ENCODE results near the gene KRTAP12-1. TPM values are rescaled to one million over a fixed set of nuclear protein-coding genes. Genes with fewer than 3 reads are reported as not detected.

The KRTAP12-1 gene
- total RNA-seq, 6 donors from 2014 or later = not detected

- H3K36me3 ChIP-seq = no peaks in the 10 kb centered on the region
- WGBS, 2 donors = 91 to 95% methylated on average over 7 of the region's 7 CpGs
- TF ChIP-seq CTCF (IDR thresholded peaks at IDR 0.05) = no peak
- TF ChIP-seq POLR2A (IDR thresholded peaks at IDR 0.05) = no peak
- no peak for DNase-seq
- peaks cover 0 to 14% (median 10%) of the 10 kb centered on the region in 4 donors for H3K27me3 ChIP-seq
- H3K27ac ChIP-seq = no peak overlapping the region
- peaks cover 0 to 8% (median 0%) of the 10 kb centered on the region in 4 donors for H3K4me1 ChIP-seq
- peak in 1 of 2 donors; percentile 23 for ATAC-seq (ENCODE audit: low FRiP score in 2 of 2)
- no peak overlapping the region for H3K4me3 ChIP-seq
- H3K9me3 ChIP-seq = no peaks in the 10 kb centered on the region
Observed at GRCh38 chr21:44724196-44724595, 42.2 kb upstream of the KRTAP12-1 start.

GRCh38 chr21:44723177-44724131 lies 41.5 kb upstream of the KRTAP12-1 start:
- no peak overlapping the region for H3K27ac ChIP-seq
- no peaks in the 10 kb centered on the region for H3K36me3 ChIP-seq
- TF ChIP-seq POLR2A (IDR thresholded peaks at IDR 0.05) = no peak
- no peak for TF ChIP-seq CTCF (IDR thresholded peaks at IDR 0.05)
- no peak for TF ChIP-seq EP300 (IDR thresholded peaks at IDR 0.05)
- TF ChIP-seq POLR2AphosphoS5 (IDR thresholded peaks at IDR 0.05) = no peak
- peaks cover 0 to 14% (median 10%) of the 10 kb centered on the region in 4 donors for H3K27me3 ChIP-seq
- peak in 1 of 2 donors; percentile 24 for ATAC-seq (ENCODE audit: low FRiP score in 2 of 2)
- DNase-seq = peak in 1 of 2 donors; percentile 75
- H3K9me3 ChIP-seq = no peaks in the 10 kb centered on the region
- WGBS, 2 donors = 28 to 32% methylated on average over 52 to 61 of the region's 61 CpGs
- no peak overlapping the region for H3K4me3 ChIP-seq
- peaks cover 0 to 8% (median 0%) of the 10 kb centered on the region in 4 donors for H3K4me1 ChIP-seq

- Histone ChIP-seq H3K27me3 (peaks cover 0 to 14% (median 10%) of the 10 kb centered on the region in 4 donors), H3K36me3 (no peaks in the 10 kb centered on the region), H3K27ac (no peak overlapping the region), H3K4me3 (no peak overlapping the region), H3K9me3 (no peaks in the 10 kb centered on the region), H3K4me1 (peaks cover 0 to 8% (median 0%) of the 10 kb centered on the region in 4 donors)
- no peak for ATAC-seq (ENCODE audit: low FRiP score in 2 of 2)
- DNase-seq = no peak
- WGBS, 2 donors = 66 to 69% methylated on average over 5 of the region's 5 CpGs
- TF ChIP-seq EP300 (IDR thresholded peaks at IDR 0.05) (no peak), POLR2AphosphoS5 (IDR thresholded peaks at IDR 0.05) (no peak), POLR2A (IDR thresholded peaks at IDR 0.05) (no peak), CTCF (IDR thresholded peaks at IDR 0.05) (no peak)
Observed at GRCh38 chr21:44722731-44723130, 40.8 kb upstream of the KRTAP12-1 start.

- H3K9me3 ChIP-seq = no peaks in the 10 kb centered on the region
- ATAC-seq (ENCODE audit: low FRiP score in 2 of 2) (no peak), DNase-seq (no peak)
- no peak overlapping the region for H3K27ac ChIP-seq
- WGBS, 2 donors = 85 to 88% methylated on average over 2 of the region's 2 CpGs
- H3K36me3 ChIP-seq = no peaks in the 10 kb centered on the region
- H3K4me3 ChIP-seq = no peak overlapping the region
- peaks cover 0 to 14% (median 10%) of the 10 kb centered on the region in 4 donors for H3K27me3 ChIP-seq
- H3K4me1 ChIP-seq = peaks cover 0 to 8% (median 0%) of the 10 kb centered on the region in 4 donors
- TF ChIP-seq POLR2A (IDR thresholded peaks at IDR 0.05) (no peak), POLR2AphosphoS5 (IDR thresholded peaks at IDR 0.05) (no peak), EP300 (IDR thresholded peaks at IDR 0.05) (no peak), CTCF (IDR thresholded peaks at IDR 0.05) (no peak)
Observed at GRCh38 chr21:44720170-44720569, 38.2 kb upstream of the KRTAP12-1 start.

Data from upper lobe of left lung (tissue), 6 donors.